ENCODE measurements around the gene SLC44A1.

SLC44A1 gene

GRCh38 chr9:105311306-105311705 is 66.9 kb downstream of the SLC44A1 start:
- no peak for DNase-seq (ENCODE audit: low read depth in 1 of 2, low spot score in 1 of 2)
- Histone ChIP-seq H3K27ac (replicated peaks) (no peak overlapping the region), H3K4me3 (replicated peaks; ENCODE audit: insufficient read depth, low read length) (no peak overlapping the region), H3K27me3 (ENCODE audit: insufficient read depth, poor library complexity, severe bottlenecking) (no peaks in the 10 kb centered on the region)
- TF ChIP-seq SPI1 (IDR thresholded peaks at IDR 0.05; ENCODE audit: borderline replicate concordance, low read depth) (no peak), REST (IDR thresholded peaks at IDR 0.05; ENCODE audit: insufficient replicate concordance, low read depth) (no peak), CTCF (IDR thresholded peaks at IDR 0.05; ENCODE audit: insufficient read depth, low read length) (no peak), GABPA (IDR thresholded peaks at IDR 0.05; ENCODE audit: low read depth) (no peak), POLR2AphosphoS5 (IDR thresholded peaks at IDR 0.05; ENCODE audit: low read depth) (no peak)

- no peaks in the 10 kb centered on the region for H3K27me3 ChIP-seq (ENCODE audit: insufficient read depth, poor library complexity, severe bottlenecking)
- H3K4me3 ChIP-seq (replicated peaks; ENCODE audit: insufficient read depth, low read length), result no peak overlapping the region
- H3K27ac ChIP-seq (replicated peaks), result no peak overlapping the region
- DNase-seq (ENCODE audit: low read depth in 1 of 2, low spot score in 1 of 2), result no peak
- TF ChIP-seq CTCF (IDR thresholded peaks at IDR 0.05; ENCODE audit: insufficient read depth, low read length), result no peak
- no peak for TF ChIP-seq POLR2AphosphoS5 (IDR thresholded peaks at IDR 0.05; ENCODE audit: low read depth)
- no peak for TF ChIP-seq SPI1 (IDR thresholded peaks at IDR 0.05; ENCODE audit: borderline replicate concordance, low read depth)
- no peak for TF ChIP-seq GABPA (IDR thresholded peaks at IDR 0.05; ENCODE audit: low read depth)
- no peak for TF ChIP-seq REST (IDR thresholded peaks at IDR 0.05; ENCODE audit: insufficient replicate concordance, low read depth)
Measured at GRCh38 chr9:105313238-105313637, 68.8 kb downstream of the SLC44A1 start.

GRCh38 chr9:105316703-105317102 is 72.3 kb downstream of the SLC44A1 start:
- no peak for DNase-seq (ENCODE audit: low read depth in 1 of 2, low spot score in 1 of 2)
- TF ChIP-seq CTCF (IDR thresholded peaks at IDR 0.05; ENCODE audit: insufficient read depth, low read length) (no peak), POLR2AphosphoS5 (IDR thresholded peaks at IDR 0.05; ENCODE audit: low read depth) (no peak), REST (IDR thresholded peaks at IDR 0.05; ENCODE audit: insufficient replicate concordance, low read depth) (no peak), SPI1 (IDR thresholded peaks at IDR 0.05; ENCODE audit: borderline replicate concordance, low read depth) (no peak), GABPA (IDR thresholded peaks at IDR 0.05; ENCODE audit: low read depth) (no peak)
- Histone ChIP-seq H3K4me3 (replicated peaks; ENCODE audit: insufficient read depth, low read length) (no peak overlapping the region), H3K27me3 (ENCODE audit: insufficient read depth, poor library complexity, severe bottlenecking) (no peaks in the 10 kb centered on the region), H3K27ac (replicated peaks) (no peak overlapping the region)
